PC-3 (cell line): ENCODE data around the gene TPSG1. TPM values are rescaled to one million over a fixed set of nuclear protein-coding genes. Genes with fewer than 3 reads are reported as not detected.
A peak's percentile ranks its signal among the peaks of the same experiment; 100 is the strongest.

ENCODE experiments used
- ATAC-seq: fragments of 200-7000 bp; cut with Tn5 transposase; 2 replicates; pipeline ENCODE4 v1.9.1; 2020; ENCODE audit warnings: mild to moderate bottlenecking, moderate library complexity
- BruUV-seq: library from RNA; stranded (reverse); fragments of 400-500 nt; replicated peaks from 2 replicates; lab custom pipeline; 2021; lab: Mats Ljungman, UMichigan
- CTCF ChIA-PET: fragments of 300-600 bp; sonication (Branson Sonifier 250); formaldehyde crosslinking; loops from one replicate; lab custom pipeline; 2022; ENCODE audit warnings: antibody characterized with exemption; lab: Charles Lee
- POLR2A ChIA-PET: fragments of 300-600 bp; sonication (Branson Sonifier 250); formaldehyde crosslinking; loops from one replicate; lab custom pipeline; 2022; ENCODE audit warnings: antibody characterized with exemption; ENCODE audit not compliant: unreplicated experiment; lab: Charles Lee
- DNase-seq: peaks from one replicate; pipeline ENCODE4 v3.0.0-alpha.2; 2015
- H2AFZ ChIP-seq: fragments of 300-600 bp; sonication (generic); 2 replicates; pipeline ENCODE4 v1.6.0; 2016; ENCODE audit warnings: antibody characterized with exemption, low read length
- H3F3A ChIP-seq: fragments of 300-600 bp; sonication (generic); one replicate; pipeline ENCODE4 v1.6.0; 2017; ENCODE audit warnings: antibody characterized with exemption, low read length, control low read depth, mild to moderate bottlenecking; ENCODE audit not compliant: unreplicated experiment
- H3K27ac ChIP-seq: fragments of 300-600 bp; sonication (generic); 2 replicates; pipeline ENCODE4 v1.5.1; 2016; ENCODE audit warnings: mild to moderate bottlenecking, low read length
- H3K27me3 ChIP-seq: fragments of 300-600 bp; sonication (generic); 2 replicates; pipeline ENCODE4 v1.6.1; 2016; ENCODE audit warnings: low read length, mixed read lengths
- H3K36me3 ChIP-seq: fragments of 300-600 bp; sonication (generic); 2 replicates; pipeline ENCODE4 v1.6.1; 2016; ENCODE audit warnings: low read depth, mixed run types, low read length, mixed read lengths
- H3K4me1 ChIP-seq: fragments of 300-600 bp; sonication (generic); 2 replicates; pipeline ENCODE4 v1.5.1; 2016; ENCODE audit warnings: low read length; ENCODE audit not compliant: insufficient read depth
- H3K4me2 ChIP-seq: fragments of 300-600 bp; sonication (generic); 2 replicates; pipeline ENCODE4 v1.6.0; 2016; ENCODE audit warnings: low read length
- H3K4me3 ChIP-seq: fragments of 300-600 bp; sonication (generic); 2 replicates; pipeline ENCODE4 v1.5.1; 2016; ENCODE audit warnings: mild to moderate bottlenecking, low read length, mixed read lengths
- H3K79me2 ChIP-seq: fragments of 300-600 bp; sonication (generic); 2 replicates; pipeline ENCODE4 v1.6.1; 2017; ENCODE audit warnings: low read length, mixed read lengths
- H3K9ac ChIP-seq: fragments of 300-600 bp; sonication (generic); 2 replicates; pipeline ENCODE4 v1.6.0; 2016; ENCODE audit warnings: mild to moderate bottlenecking, low read length
- H3K9me2 ChIP-seq: fragments of 300-600 bp; sonication (generic); replicated peaks from 2 replicates; pipeline ENCODE4 v1.6.1; 2016; ENCODE audit warnings: mixed run types, low read length, mixed read lengths
- H3K9me3 ChIP-seq: fragments of 300-600 bp; sonication (generic); 2 replicates; pipeline ENCODE4 v1.6.1; 2016; ENCODE audit warnings: low read length, mixed read lengths
- H4K20me1 ChIP-seq: fragments of 300-600 bp; sonication (generic); 2 replicates; pipeline ENCODE4 v1.6.1; 2016; ENCODE audit warnings: low read length, mixed read lengths
- EZH2 ChIP-seq: fragments of 300-600 bp; sonication (generic); IDR thresholded peaks from one replicate; pipeline ENCODE4 v1.6.1; 2017; ENCODE audit warnings: antibody characterized with exemption, mild to moderate bottlenecking, low read length; ENCODE audit not compliant: unreplicated experiment
- EZH2phosphoT487 ChIP-seq: fragments of 300-600 bp; sonication (generic); IDR thresholded peaks from 2 replicates; pipeline ENCODE4 v1.6.1; 2018; ENCODE audit warnings: mild to moderate bottlenecking, antibody characterized with exemption, low read length, borderline replicate concordance
- intact Hi-C: fragments of 100-400 bp; cut with micrococcal nuclease; formaldehyde crosslinking; loops from 2 replicates; pipeline ENCODE4 v1.9.0; 2023
- total RNA-seq: library from RNA; depleted of rRNA; stranded (reverse); fragments of >200 nt; gene quantifications from 2 replicates; pipeline ENCODE4 v1.2.3, GENCODE V29; 2014
- TF ChIP-seq, protein P1 (sequence below): fragments of 300-600 bp; sonication (generic); conservative IDR thresholded peaks from 2 replicates; pipeline ENCODE4 v1.5.1; 2017; ENCODE audit warnings: antibody characterized with exemption, low read depth, mild to moderate bottlenecking, low read length

Gene TPSG1
- total RNA-seq, 1 experiment from 2014 or later = not detected

DNA sequence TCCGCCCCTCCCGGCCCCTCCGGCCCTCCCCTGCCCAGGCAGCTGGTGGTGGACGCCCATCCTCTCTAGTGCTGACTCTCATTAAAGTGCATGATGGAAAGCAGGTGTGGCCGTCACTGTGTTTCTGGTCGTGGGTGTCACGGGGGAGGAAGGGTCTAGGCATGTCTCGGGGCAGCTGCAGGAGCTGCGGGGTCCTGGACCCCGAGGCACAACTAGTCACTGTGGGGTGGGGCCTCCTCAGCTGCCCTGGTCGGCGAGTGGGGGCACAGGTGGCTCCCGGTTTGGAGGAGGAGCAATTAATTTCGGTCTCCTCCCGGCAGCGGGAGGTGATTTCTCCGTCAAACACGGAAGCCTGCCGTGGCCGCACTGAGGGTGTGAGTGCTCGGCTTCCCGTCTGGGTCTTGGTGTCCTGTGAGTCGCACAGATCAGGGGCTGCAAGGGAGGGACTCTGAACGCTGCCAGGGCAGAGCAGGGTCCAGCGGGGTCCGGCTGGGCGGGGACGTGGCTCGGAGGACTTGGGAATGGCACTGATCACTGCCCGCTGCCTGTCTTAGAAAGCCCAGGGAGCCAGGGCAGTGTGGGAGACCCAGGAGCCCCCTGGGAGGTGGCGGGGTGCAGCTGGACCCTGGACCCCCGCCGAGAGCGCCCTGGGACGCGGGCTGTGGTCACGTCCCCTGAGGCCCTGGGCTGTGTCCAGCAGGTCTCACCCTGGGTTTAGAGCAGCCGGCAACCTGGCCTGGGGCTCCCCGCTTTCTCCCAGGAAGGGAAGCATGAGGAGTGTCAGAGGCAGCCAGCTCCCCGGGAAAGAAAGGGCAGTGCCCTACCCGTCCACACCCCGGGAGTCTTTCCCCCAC, 34.1 kb upstream of the TPSG1 start:
- Histone ChIP-seq H3K9me2 (no peaks in the 10 kb centered on the region), H3K4me1 (no peaks in the 10 kb centered on the region; the same call in 1 of the 2 replicates), H3K27me3 (peaks cover 31% of the 10 kb centered on the region), H3K9me3 (no peaks in the 10 kb centered on the region), H3K36me3 (no peaks in the 10 kb centered on the region), H2AFZ (peak overlapping the region; percentile 61), H3K79me2 (no peaks in the 10 kb centered on the region), H3K4me3 (peak overlapping the region; percentile 54), H3K27ac (no peak overlapping the region), H4K20me1 (no peaks in the 10 kb centered on the region), H3K9ac (no peak overlapping the region), H3K4me2 (peak overlapping the region; percentile 84), H3F3A (no peaks in the 10 kb centered on the region)
- no peak for TF ChIP-seq EZH2
- CTCF ChIA-PET = no interaction called here
- POLR2A ChIA-PET = no interaction called here
- BruUV-seq = no TSS peak
- peak; percentile 32; the same call in 1 of the 2 replicates for ATAC-seq
- DNase-seq = peak; percentile 13
- intact Hi-C loops = no loop called here

DNA sequence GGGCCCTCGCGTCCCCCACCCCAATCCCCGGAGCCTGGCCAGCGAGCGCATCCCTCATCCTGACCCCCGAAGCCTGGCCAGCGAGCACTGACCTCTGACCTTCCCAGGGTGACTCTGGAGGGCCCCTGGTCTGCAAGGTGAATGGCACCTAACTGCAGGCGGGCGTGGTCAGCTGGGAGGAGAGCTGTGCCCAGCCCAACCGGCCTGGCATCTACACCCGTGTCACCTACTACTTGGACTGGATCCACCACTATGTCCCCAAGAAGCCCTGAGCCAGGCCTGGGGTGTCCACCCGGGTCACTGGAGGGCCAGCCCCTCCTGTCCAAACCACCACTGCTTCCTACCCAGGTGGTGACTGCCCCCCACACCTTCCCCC, 33.1 kb upstream of the TPSG1 start:
- no peaks in the 10 kb centered on the region for H3K9me3 ChIP-seq
- DNase-seq (no peak), ATAC-seq (peak; percentile 20; the same call in 1 of the 2 replicates)
- no peak overlapping the region for H2AFZ ChIP-seq
- TF ChIP-seq EZH2 (no peak), EZH2phosphoT487 (no peak)
- TF ChIP-seq, protein P1, sequence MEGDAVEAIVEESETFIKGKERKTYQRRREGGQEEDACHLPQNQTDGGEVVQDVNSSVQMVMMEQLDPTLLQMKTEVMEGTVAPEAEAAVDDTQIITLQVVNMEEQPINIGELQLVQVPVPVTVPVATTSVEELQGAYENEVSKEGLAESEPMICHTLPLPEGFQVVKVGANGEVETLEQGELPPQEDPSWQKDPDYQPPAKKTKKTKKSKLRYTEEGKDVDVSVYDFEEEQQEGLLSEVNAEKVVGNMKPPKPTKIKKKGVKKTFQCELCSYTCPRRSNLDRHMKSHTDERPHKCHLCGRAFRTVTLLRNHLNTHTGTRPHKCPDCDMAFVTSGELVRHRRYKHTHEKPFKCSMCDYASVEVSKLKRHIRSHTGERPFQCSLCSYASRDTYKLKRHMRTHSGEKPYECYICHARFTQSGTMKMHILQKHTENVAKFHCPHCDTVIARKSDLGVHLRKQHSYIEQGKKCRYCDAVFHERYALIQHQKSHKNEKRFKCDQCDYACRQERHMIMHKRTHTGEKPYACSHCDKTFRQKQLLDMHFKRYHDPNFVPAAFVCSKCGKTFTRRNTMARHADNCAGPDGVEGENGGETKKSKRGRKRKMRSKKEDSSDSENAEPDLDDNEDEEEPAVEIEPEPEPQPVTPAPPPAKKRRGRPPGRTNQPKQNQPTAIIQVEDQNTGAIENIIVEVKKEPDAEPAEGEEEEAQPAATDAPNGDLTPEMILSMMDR = no peak
- intact Hi-C loops = no loop called here
- CTCF ChIA-PET = no interaction called here
- H3K4me1 ChIP-seq = no peaks in the 10 kb centered on the region; the same call in 1 of the 2 replicates
- no peaks in the 10 kb centered on the region for H3F3A ChIP-seq
- no peak overlapping the region for H3K27ac ChIP-seq
- peaks cover 31% of the 10 kb centered on the region for H3K27me3 ChIP-seq
- no peak overlapping the region for H3K4me3 ChIP-seq
- no peak overlapping the region for H3K9ac ChIP-seq
- no peaks in the 10 kb centered on the region for H3K9me2 ChIP-seq
- H3K79me2 ChIP-seq = no peaks in the 10 kb centered on the region
- no TSS peak for BruUV-seq
- no peaks in the 10 kb centered on the region for H4K20me1 ChIP-seq
- POLR2A ChIA-PET = no interaction called here
- no peaks in the 10 kb centered on the region for H3K36me3 ChIP-seq
- no peak overlapping the region for H3K4me2 ChIP-seq

DNA sequence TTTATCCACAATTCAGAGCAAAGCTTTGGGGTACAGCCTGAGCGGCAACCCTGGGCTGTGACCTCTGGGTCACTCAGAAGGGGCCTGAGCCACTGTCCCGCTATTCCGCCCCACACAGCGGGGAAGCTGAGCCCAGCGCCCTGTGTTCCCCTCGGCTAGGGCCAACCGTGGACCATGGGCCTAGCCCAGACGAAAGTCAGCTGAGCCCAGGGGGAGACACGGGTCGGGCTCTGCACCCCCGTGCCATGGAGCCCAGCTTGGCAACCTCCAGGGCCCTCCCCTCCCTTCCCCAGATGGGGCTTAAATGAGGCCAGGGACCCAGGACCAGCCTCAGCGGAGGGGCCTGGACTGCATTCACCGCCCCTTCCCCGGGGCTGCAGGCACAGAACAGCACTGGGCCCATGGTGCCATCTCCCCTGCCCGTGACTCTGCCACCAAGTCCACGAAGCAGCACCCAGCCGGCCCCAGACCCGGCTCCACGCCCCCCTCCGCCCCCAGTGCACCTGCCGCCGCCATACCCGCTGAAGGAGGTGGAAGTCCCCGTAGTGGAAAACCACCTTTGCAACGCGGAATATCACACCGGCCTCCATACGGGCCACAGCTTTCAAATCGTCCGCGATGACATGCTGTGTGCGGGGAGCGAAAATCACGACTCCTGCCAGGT, 32.6 kb upstream of the TPSG1 start:
- Histone ChIP-seq H3K4me3 (no peak overlapping the region), H3K36me3 (no peaks in the 10 kb centered on the region), H3K9ac (no peak overlapping the region), H3F3A (no peaks in the 10 kb centered on the region), H3K27me3 (peaks cover 31% of the 10 kb centered on the region), H3K79me2 (no peaks in the 10 kb centered on the region), H3K9me3 (no peaks in the 10 kb centered on the region), H3K4me1 (no peaks in the 10 kb centered on the region; the same call in 1 of the 2 replicates), H3K9me2 (no peaks in the 10 kb centered on the region), H3K4me2 (no peak overlapping the region), H4K20me1 (no peaks in the 10 kb centered on the region), H3K27ac (no peak overlapping the region), H2AFZ (no peak overlapping the region)
- POLR2A ChIA-PET = no interaction called here
- TF ChIP-seq EZH2 (no peak), EZH2phosphoT487 (no peak)
- TF ChIP-seq, protein P1 = no peak
- ATAC-seq (no peak), DNase-seq (no peak)
- intact Hi-C loops = no loop called here
- BruUV-seq = no TSS peak
- CTCF ChIA-PET = no interaction called here
